Astrocyte of the hippocampus (primary cell): ENCODE data around the gene ABCC11.

Experiments
- DNase-seq: peaks from one replicate; pipeline ENCODE4 v3.0.0; 2011; ENCODE audit warnings: low read depth, low spot score

ABCC11 gene

DNA sequence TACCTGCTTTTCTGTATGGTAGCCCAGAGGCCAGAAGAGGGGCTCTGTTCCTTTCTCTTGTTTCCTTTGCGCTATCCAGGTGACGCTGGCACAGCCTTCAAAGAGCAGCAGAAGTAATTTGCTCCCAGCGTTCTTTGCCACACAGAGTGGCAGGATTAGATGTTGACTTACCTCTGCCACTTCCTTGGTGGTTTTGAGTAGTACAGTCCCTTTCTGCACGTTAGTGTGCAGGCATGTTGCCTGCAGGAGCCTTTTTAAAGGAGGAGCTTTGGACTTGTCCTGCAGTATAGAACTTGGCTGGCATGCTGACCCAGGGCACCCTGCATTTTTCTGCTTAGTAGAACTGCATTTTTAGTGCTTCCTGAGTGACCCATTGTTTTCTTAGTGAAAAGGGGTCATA, at the start of gene ABCC11:
Gene ABCC11, minus strand, starts transcription at position 229 of the 400 bp plus-strand sequence. CDS start 15,618 bp downstream, outside the sequence.
- DNase-seq: no peak

GRCh38 chr16:48295488-48296281, 48.3 kb upstream of the ABCC11 start:
- no peak for DNase-seq

DNA sequence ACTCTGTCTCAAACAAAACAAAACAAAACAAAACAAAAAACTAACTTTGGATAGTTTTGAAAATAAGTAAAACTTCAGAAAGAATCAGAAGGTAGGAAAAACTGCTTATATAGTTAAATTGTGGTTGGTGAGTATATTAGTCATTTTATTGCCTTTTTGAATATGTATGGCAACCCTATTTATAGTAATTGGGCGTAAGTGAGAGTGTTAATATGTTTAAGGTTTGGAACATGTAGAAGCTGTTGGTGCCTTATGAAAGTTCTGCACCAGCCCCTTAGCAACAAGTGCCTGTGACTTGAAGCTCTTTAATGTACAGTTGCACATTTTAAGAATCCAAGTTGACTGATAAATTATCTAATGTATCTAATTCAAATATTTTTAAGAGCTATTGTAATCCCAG, 47.4 kb upstream of the ABCC11 start:
- DNase-seq: no peak

GRCh38 chr16:48292452-48292851, 45.1 kb upstream of the ABCC11 start:
- no peak for DNase-seq

GRCh38 chr16:48291754-48292153, 44.4 kb upstream of the ABCC11 start:
- DNase-seq: no peak

DNA sequence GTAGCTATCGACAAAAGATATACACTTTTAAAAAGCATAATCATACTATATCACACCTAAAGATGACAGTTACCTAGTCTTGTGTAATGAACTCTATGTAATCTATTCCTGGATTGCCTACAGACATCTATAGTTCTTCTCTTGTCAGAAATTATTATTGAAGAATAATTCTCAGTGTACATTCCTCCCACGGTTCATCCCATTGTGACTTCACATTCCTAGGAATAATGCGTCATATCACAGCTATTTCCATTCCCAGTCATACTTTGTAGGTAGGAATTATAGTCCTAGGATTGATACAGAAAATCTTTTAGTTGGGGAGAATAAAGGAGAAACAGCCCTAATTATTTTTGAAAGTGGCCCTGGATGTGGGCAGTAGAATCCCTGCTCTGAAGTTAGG, 44.0 kb upstream of the ABCC11 start:
- no peak for DNase-seq

DNA sequence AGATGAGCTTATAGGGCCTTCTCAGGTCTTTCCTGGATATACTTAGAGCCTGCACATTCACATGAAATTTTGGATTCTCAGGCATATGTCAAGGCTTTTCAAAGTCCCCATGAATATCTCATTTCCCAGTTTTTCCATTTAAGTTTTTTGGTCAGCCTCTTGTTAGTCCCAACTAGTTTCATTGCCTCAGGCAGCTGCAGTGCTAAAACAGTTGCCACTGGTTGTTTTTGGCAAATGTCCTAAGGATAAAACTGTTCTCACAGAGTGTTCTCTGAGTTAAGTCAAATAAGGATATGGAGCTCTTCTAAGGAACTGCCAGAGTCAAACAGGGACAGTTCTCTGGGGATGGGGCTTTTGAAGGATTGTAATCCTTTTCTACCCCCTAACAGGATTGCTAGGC, 39.9 kb upstream of the ABCC11 start:
- DNase-seq: no peak

GRCh38 chr16:48284772-48285409, 37.6 kb upstream of the ABCC11 start:
- DNase-seq: peak; percentile 27

DNA sequence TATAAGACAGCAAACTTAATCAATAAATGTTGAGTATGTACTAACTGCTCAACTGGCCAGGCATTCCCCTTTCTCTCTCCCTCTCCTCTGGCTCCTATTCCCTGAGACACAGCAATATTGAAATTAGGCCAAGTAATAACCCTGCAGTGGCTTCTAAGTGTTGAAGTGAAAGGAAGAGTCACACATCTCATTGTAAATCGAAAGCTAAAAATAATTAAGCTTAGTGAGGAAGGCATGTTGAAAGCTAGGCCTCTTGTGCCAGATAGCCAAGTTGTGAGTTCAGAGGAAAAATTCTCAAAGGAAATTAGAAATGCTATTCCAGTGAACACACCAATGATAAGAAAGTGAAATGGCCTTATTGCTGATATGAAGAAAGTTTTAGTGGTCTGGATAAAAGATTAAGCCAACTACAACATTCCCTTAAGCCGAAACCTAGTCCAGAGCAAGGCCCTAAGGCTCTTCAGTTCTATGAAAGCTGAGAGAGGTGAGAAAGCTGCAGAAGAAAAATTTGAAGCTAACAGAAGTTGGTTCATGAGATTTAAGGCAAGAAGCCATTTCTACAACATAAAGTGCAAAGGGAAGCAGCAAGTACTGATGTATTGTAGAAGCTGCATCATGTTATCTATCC, 35.4 kb upstream of the ABCC11 start:
- DNase-seq: peak; percentile 16

- DNase-seq: no peak
Measured at GRCh38 chr16:48280546-48280945, 33.2 kb upstream of the ABCC11 start.

GRCh38 chr16:48279199-48279598, 31.9 kb upstream of the ABCC11 start:
- DNase-seq: no peak

- peak; percentile 22 for DNase-seq
Measured at GRCh38 chr16:48277158-48277557, 29.8 kb upstream of the ABCC11 start.

DNA sequence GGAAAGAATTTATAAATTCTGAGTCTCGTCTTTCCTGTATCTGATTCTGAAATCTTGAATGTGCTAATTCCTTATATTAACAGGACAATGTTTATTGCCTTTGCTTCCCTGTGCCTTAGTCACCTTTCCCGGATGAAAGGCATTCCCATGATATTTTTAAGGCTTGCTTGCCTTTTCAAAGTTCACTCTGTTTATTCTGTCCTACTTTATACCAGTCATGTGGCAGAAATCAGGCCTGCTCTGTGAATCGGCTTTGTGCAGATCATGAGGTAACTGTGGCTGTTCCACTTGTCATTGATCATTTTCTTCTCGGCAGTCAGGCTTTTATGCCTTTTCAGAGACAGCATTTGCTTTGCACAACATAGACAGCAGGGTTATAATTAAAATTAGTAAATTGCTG, 28.8 kb upstream of the ABCC11 start:
- peak; percentile 75 for DNase-seq

DNA sequence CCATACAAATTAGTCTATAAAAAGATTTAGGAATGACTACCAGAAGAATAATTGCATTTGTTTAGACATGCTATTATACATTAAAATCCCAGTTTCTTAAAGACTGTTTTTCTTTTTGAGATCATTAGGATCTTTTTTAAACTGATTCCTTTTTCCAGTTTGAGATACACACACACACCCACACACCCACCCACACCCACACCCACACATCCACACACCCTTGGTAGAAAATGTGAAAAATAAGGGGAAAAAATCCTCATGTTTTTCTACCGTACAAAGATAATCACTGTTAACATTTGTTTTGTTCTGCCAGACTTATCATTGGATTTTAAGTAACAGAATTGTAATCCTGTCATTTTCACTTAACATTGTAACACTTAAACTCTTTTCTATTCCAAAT, 27.1 kb upstream of the ABCC11 start:
- DNase-seq: no peak

DNA sequence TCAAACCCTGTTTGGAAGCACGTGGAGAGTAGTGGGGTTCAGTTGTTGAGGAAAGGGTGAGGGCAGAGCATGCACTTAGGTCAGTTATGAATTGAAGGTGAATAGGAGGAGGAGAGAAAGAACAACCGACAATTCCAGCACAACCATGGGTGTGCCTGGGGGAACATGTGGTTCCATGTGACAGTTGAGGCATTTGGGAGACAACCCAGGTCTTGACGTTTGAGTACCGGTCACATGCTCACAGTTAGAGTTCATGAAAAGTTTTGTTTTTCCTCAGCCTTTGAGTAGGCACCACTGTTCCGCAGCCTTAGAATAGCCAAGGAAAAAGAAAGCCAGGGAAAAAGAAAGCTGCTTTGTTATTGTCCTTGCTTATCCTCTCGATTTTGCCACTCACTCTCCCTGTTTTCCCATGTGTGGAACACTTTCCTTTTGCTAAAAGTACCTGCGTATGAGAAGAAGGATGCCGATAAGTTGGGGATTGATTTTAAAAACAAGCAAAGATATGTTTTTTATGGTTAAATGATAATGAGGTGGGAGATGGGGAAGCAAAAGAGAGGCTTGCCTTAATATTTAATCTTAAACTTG, 25.6 kb upstream of the ABCC11 start:
- DNase-seq: peak; percentile 15

DNA sequence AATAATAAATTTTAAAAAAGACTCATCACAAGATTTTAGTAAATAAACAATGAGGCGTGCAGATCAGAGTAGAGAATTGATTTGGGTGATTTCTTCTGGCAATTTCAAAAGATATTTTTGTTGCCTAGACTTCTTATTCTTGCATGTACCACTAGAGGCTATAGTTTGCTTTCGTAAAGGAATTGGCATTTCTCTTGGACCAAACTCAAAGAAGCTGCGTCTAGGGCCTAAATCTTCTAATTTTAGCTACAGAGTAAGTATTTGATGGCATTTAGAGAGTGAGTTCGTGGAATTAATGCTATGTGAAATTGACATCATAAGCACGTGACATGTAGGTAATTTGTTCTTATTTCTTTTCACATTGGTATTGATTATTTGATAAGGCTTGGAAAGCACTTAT, 24.4 kb upstream of the ABCC11 start:
- DNase-seq: peak; percentile 8

DNA sequence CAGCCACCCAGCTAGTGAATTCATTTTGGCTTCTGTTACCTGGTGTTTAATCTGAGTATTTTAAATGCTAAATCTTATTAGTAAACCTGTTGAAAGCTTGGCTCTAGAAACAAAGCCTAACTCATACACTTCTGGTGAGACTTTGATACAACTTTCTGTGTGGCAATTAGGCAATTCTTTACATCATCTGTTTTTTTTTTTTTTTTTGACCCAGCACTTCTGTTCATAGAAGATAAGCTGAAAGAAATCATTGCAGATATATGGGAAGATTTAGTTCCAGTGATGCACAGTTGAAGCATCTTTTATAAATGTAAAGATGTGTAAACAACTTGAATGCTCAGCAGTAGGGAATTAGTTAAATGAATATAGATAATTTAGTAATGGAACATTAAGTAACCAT, 21.7 kb upstream of the ABCC11 start:
- DNase-seq: no peak

GRCh38 chr16:48262631-48263030, 15.3 kb upstream of the ABCC11 start:
- no peak for DNase-seq

DNA sequence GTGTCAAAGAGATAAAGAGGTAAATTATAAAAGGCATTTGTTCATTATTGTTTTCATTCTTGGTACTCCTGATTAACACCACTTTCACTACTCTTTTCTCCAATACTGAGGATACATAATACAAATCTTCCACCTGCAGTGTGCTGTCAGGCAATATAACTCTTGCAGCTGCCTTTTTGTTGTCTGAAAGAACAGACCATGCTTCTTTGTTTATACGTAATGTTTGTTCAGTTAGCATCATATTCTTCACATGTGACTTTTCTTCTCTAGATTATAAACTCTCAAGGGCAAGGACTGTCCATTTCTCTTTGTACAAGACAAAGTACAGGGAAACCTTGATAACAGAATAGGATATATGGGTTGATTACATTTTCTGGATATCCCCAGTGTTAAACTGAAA, 14.2 kb upstream of the ABCC11 start:
- no peak for DNase-seq

DNA sequence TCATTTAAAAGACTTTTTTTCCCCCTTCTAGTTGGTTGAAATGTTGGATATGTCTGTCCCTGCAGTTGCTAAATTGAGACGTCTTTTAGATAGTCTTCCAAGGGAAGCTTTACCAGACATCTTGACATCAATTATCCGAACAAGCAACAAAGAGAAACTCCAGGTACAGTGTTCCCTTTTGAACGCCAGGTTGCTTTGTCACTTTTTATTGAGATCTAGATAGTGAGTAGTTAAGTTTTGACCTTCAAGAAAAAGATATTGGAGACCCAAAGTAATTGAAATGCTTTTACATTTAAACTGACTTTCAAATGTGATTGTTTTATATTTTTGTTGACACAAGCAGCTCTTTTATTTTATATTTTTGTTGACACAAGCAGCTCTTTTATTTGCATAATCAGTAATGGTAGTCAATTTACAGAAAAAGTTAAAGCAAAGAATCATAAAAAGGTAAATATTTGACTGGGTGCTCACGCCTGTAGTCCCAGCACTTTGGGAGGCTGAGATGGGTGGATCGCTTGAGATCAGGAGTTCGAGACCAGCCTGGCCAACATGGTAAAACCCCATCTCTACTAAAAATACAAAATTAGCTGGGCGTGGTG, 9.3 kb upstream of the ABCC11 start:
- DNase-seq: no peak

DNA sequence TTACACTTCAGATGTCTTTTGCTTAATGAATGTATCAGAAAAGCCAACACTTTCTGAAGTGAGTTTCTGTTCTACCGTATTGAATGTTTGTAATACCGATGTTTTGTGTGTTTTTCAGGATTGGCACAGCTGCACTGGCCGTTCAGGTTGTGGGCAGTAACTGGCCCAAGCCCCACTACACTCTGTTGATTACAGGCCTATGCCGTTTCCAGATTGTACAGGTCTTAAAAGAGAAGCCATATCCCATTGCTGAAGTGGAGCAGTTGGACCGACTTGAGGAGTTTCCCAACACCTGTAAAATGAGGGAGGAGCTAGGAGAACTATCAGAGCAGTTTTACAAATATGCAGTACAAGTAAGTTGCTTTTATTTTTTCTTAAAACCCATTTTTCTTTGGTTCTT, 4.7 kb upstream of the ABCC11 start:
- DNase-seq: no peak
